HG02623 (cell line): ENCODE data around the gene ARSI.

Source experiments
- ATAC-seq: cut with Tn5 transposase; IDR thresholded peaks from one replicate; pipeline ENCODE4 v1.9.1; 2021; ENCODE audit warnings: moderate library complexity; ENCODE audit not compliant: unreplicated experiment

Gene ARSI

GRCh38 chr5:150302301-150303069 lies at the start of gene ARSI:
TSS of gene ARSI (minus strand) at chr5:150302905. CDS start at chr5:150302373, 532 bp downstream.
- ATAC-seq, result no peak

GRCh38 chr5:150350524-150351344 lies 48.0 kb upstream of the ARSI start:
- ATAC-seq, result peak; percentile 91

GRCh38 chr5:150349681-150350275 lies 47.1 kb upstream of the ARSI start:
- no peak for ATAC-seq

GRCh38 chr5:150347451-150347850 lies 44.7 kb upstream of the ARSI start:
- no peak for ATAC-seq

GRCh38 chr5:150347003-150347402 lies 44.3 kb upstream of the ARSI start:
- ATAC-seq, result no peak

GRCh38 chr5:150346592-150346991 lies 43.9 kb upstream of the ARSI start:
- ATAC-seq, result no peak

GRCh38 chr5:150345716-150346115 lies 43.0 kb upstream of the ARSI start:
- ATAC-seq, result no peak

- ATAC-seq, result no peak
Observed at GRCh38 chr5:150343994-150344631, 41.4 kb upstream of the ARSI start.

- no peak for ATAC-seq
Observed at GRCh38 chr5:150342583-150342982, 39.9 kb upstream of the ARSI start.

GRCh38 chr5:150341989-150342388 lies 39.3 kb upstream of the ARSI start:
- no peak for ATAC-seq

- no peak for ATAC-seq
Observed at GRCh38 chr5:150341331-150341730, 38.6 kb upstream of the ARSI start.

GRCh38 chr5:150340614-150341255 lies 38.0 kb upstream of the ARSI start:
- no peak for ATAC-seq

- no peak for ATAC-seq
Observed at GRCh38 chr5:150339841-150340240, 37.1 kb upstream of the ARSI start.

GRCh38 chr5:150339165-150339564 lies 36.5 kb upstream of the ARSI start:
- ATAC-seq, result no peak

- no peak for ATAC-seq
Observed at GRCh38 chr5:150338546-150338945, 35.8 kb upstream of the ARSI start.

GRCh38 chr5:150335778-150336177 lies 33.1 kb upstream of the ARSI start:
- no peak for ATAC-seq

- no peak for ATAC-seq
Observed at GRCh38 chr5:150333400-150333799, 30.7 kb upstream of the ARSI start.

- ATAC-seq, result no peak
Observed at GRCh38 chr5:150329881-150330876, 27.5 kb upstream of the ARSI start.

GRCh38 chr5:150329038-150329437 lies 26.3 kb upstream of the ARSI start:
- ATAC-seq, result no peak

- no peak for ATAC-seq
Observed at GRCh38 chr5:150328515-150328914, 25.8 kb upstream of the ARSI start.
